Glutamatergic neuron (in vitro differentiated cells): ENCODE results near the gene LRP10. TPM values are rescaled to one million over a fixed set of nuclear protein-coding genes. Genes with fewer than 3 reads are reported as not detected.

Experiments
- DNase-seq: peaks from one replicate; pipeline ENCODE4 v3.0.0; 2022
- H3K27ac Mint-ChIP-seq: one replicate; pipeline ENCODE4 v1.8.0; 2020; ENCODE audit warnings: mild to moderate bottlenecking, mixed read lengths, inconsistent platforms; ENCODE audit not compliant: unreplicated experiment
- H3K27me3 Mint-ChIP-seq: one replicate; pipeline ENCODE4 v1.8.0; 2020; ENCODE audit warnings: mild to moderate bottlenecking, moderate library complexity, mixed read lengths, inconsistent platforms; ENCODE audit not compliant: unreplicated experiment
- H3K36me3 Mint-ChIP-seq: one replicate; pipeline ENCODE4 v1.8.0; 2020; ENCODE audit warnings: mild to moderate bottlenecking, mixed read lengths, inconsistent platforms; ENCODE audit not compliant: unreplicated experiment
- H3K4me1 Mint-ChIP-seq: one replicate; pipeline ENCODE4 v1.8.0; 2020; ENCODE audit warnings: mild to moderate bottlenecking, low read depth, mixed read lengths, inconsistent platforms; ENCODE audit not compliant: unreplicated experiment
- H3K4me3 Mint-ChIP-seq: one replicate; pipeline ENCODE4 v1.8.0; 2020; ENCODE audit warnings: mild to moderate bottlenecking, mixed read lengths, inconsistent platforms; ENCODE audit not compliant: unreplicated experiment
- H3K9me3 Mint-ChIP-seq: one replicate; pipeline ENCODE4 v1.8.0; 2020; ENCODE audit warnings: mild to moderate bottlenecking, moderate library complexity, mixed read lengths, inconsistent platforms; ENCODE audit not compliant: unreplicated experiment
- total RNA-seq: library from RNA; stranded (reverse); fragmentation: NEBNext Ultra II Directional; extraction: Animal tissue kit (Norgen Biotek cat#: 25700); gene quantifications from one replicate; pipeline ENCODE4 v1.2.1, GENCODE V29; 2021; ENCODE audit not compliant: unreplicated experiment
- TF ChIP-seq, protein P1 (sequence below): fragments of 200-600 bp; sonication (generic); IDR thresholded peaks from one replicate; pipeline ENCODE4 v1.5.0; 2021; ENCODE audit not compliant: partially characterized antibody, unreplicated experiment

LRP10 gene
- total RNA-seq, 1 donor from 2014 or later, result 15.1 TPM

DNA sequence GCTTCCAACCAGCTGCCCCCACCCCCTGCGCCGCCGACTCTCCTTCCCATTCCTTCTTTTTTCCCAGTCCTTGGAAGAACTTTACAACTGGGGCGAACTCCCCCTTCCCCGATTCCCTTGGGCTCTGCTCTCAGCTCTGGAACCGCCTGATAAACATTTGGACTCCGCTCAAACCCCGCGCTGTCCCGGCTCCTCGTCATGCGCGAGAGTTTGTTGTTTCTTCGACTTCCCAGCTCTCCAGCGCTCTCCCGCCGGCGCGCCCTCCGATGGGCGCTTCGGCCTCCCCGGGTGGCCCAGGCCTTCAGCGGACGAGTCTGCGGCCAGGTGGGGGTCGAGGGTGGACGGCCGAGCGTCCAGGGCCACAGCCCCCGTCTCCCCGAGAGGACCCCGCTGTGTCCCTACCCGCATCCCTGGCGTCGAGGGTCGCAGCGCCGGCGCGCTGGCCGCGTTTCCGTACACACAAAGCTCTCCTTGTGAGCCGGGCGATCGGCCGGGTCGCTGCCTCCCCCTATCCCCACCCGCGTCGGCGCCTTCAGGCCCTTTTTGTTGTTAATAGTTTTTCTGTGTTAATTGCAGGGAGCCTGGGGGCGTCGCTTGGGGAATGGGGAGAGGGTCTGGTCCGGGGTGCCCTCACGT, 34.3 kb upstream of the LRP10 start:
- H3K4me1 Mint-ChIP-seq, result peaks cover 14% of the 10 kb centered on the region
- peaks cover 15% of the 10 kb centered on the region for H3K9me3 Mint-ChIP-seq
- DNase-seq, result peak; percentile 61
- H3K4me3 Mint-ChIP-seq, result peak overlapping the region; percentile 96
- peak overlapping the region; percentile 95 for H3K27ac Mint-ChIP-seq
- TF ChIP-seq, protein P1, sequence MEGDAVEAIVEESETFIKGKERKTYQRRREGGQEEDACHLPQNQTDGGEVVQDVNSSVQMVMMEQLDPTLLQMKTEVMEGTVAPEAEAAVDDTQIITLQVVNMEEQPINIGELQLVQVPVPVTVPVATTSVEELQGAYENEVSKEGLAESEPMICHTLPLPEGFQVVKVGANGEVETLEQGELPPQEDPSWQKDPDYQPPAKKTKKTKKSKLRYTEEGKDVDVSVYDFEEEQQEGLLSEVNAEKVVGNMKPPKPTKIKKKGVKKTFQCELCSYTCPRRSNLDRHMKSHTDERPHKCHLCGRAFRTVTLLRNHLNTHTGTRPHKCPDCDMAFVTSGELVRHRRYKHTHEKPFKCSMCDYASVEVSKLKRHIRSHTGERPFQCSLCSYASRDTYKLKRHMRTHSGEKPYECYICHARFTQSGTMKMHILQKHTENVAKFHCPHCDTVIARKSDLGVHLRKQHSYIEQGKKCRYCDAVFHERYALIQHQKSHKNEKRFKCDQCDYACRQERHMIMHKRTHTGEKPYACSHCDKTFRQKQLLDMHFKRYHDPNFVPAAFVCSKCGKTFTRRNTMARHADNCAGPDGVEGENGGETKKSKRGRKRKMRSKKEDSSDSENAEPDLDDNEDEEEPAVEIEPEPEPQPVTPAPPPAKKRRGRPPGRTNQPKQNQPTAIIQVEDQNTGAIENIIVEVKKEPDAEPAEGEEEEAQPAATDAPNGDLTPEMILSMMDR, result no peak
- H3K36me3 Mint-ChIP-seq, result no peaks in the 10 kb centered on the region
- H3K27me3 Mint-ChIP-seq, result peaks cover 10% of the 10 kb centered on the region

DNA sequence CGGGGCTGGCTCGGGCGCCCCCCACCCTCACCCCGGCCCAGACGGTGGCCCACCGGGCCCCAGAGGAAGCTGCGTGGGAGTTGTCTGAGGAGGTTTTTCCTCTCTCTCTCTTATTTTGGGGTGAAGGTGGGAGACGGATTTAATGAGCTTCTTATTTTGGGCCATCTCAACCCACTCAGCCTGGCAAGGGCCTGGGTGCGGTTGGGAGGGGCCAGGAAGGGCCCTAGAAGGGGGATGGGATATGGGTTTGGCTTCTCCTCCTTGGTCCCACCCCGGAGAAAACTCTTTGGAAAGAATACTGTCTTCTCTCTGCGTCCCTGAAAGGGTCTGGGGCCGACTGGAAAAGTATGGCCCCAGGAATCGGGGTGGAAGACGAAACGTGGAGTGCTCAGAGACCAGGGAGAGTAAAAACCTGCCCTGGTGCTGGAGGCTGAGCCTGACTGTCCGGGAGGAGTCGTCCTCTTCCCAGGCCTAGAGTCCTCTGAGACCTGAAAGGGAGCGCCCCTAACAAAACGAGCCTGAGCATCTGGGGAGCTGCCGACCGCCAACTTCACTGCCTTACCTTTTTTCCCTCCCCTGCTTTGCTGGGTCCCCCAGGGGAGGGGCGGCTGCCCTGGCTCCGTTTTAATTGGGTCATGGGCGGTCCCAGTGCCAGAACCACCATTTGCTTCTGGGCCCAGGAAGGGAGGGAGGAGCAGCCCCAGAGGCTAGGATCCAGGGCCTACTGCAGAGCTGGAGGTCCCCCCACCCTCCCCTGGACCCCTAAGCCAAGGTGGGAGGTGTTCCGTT, 33.6 kb upstream of the LRP10 start:
- H3K27me3 Mint-ChIP-seq, result peaks cover 10% of the 10 kb centered on the region
- peaks cover 14% of the 10 kb centered on the region for H3K4me1 Mint-ChIP-seq
- peak; percentile 32 for DNase-seq
- H3K4me3 Mint-ChIP-seq, result peak overlapping the region; percentile 96
- H3K36me3 Mint-ChIP-seq, result no peaks in the 10 kb centered on the region
- peaks cover 15% of the 10 kb centered on the region for H3K9me3 Mint-ChIP-seq
- TF ChIP-seq, protein P1, result no peak
- H3K27ac Mint-ChIP-seq, result peak overlapping the region; percentile 88

DNA sequence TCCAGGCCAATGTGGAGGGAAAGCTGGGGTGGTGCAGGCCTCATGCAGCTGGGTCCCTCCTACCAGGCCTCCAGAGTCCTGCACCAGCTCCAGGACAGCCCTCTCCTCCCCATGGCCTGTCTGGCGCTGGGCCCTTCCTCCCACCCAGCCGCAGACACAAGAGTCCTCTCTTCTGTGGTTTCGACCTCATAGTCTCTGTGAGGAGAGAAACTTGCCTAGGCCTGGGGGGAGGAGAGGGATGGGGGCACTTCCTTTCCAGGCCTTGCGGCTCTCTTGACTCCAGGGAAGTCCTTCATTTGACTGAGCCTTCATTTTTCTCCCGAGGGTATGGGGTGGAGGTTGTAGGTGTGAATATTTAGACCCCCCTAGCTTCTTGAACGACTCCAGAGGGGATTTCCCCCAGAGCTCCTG, 32.9 kb upstream of the LRP10 start:
- TF ChIP-seq, protein P1, result no peak
- no peak for DNase-seq
- Mint-ChIP-seq H3K36me3 (no peaks in the 10 kb centered on the region), H3K4me1 (peaks cover 14% of the 10 kb centered on the region), H3K27me3 (peaks cover 10% of the 10 kb centered on the region), H3K4me3 (peak overlapping the region; percentile 96), H3K9me3 (peaks cover 17% of the 10 kb centered on the region), H3K27ac (peak overlapping the region; percentile 52)

DNA sequence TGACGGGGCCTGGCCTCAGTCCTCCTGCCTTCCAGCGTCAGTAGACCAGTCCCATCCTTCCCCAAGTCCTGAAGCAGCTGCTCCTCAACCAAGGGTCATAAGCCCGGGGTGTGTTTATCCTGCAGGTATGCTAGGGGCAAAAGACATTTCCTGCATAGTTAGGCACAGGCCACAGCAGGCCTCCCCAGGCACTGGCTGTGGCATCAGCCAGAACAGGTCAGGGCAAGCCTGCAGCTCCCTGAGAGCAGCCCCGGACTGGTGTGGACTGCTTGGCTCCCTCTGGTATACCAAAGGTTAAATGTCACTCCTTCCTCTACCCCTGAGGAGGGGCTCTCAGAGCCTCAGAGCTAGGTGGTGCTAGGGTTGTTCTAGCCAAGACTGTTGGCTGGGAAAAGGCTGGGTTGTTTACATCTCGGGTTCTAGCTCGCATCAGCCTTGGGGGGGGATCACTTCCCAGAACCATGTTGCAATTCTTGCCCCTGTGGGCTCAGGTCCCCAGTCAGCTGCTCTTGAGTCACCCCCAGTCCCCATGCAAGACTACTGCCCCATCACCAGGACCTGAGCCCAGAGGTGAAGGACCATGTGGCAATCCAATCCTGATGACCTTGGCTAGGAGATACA, 32.3 kb upstream of the LRP10 start:
- TF ChIP-seq, protein P1, result no peak
- peak overlapping the region; percentile 52 for H3K27ac Mint-ChIP-seq
- peak overlapping the region; percentile 96 for H3K4me3 Mint-ChIP-seq
- H3K36me3 Mint-ChIP-seq, result no peaks in the 10 kb centered on the region
- peaks cover 14% of the 10 kb centered on the region for H3K4me1 Mint-ChIP-seq
- H3K27me3 Mint-ChIP-seq, result peaks cover 10% of the 10 kb centered on the region
- DNase-seq, result no peak
- peaks cover 17% of the 10 kb centered on the region for H3K9me3 Mint-ChIP-seq
